GM20000 (cell line): ENCODE data around the gene AMACR.

Source experiments
- DNase-seq: peaks from one replicate; pipeline ENCODE4 v3.0.0; 2012; ENCODE audit warnings: low spot score
- CTCF ChIP-seq: IDR thresholded peaks from 2 replicates; pipeline ENCODE4 v1.5.1; 2012; ENCODE audit warnings: mild to moderate bottlenecking, control low read depth; ENCODE audit errors: extremely low read depth, missing control alignments

Gene AMACR

GRCh38 chr5:34007621-34008600 lies at the start of gene AMACR:
Gene AMACR, minus strand, starts transcription at chr5:34008050. Its CDS starts 31 bp downstream, at chr5:34008019.
- DNase-seq, result peak; percentile 94
- TF ChIP-seq CTCF, result no peak

GRCh38 chr5:34057569-34057968 lies 49.7 kb upstream of the AMACR start:
- TF ChIP-seq CTCF, result no peak
- no peak for DNase-seq

GRCh38 chr5:34057118-34057517 lies 49.3 kb upstream of the AMACR start:
- DNase-seq, result no peak
- no peak for TF ChIP-seq CTCF

- TF ChIP-seq CTCF, result no peak
- no peak for DNase-seq
Observed at GRCh38 chr5:34055667-34056066, 47.8 kb upstream of the AMACR start.

GRCh38 chr5:34054400-34054729 lies 46.5 kb upstream of the AMACR start:
- TF ChIP-seq CTCF, result no peak
- DNase-seq, result no peak

GRCh38 chr5:34053571-34054399 lies 45.9 kb upstream of the AMACR start:
- DNase-seq, result no peak
- TF ChIP-seq CTCF, result no peak

- no peak for TF ChIP-seq CTCF
- no peak for DNase-seq
Observed at GRCh38 chr5:34053133-34053532, 45.3 kb upstream of the AMACR start.
